ENCODE data around the gene FKBP2. TPM values are rescaled to one million over a fixed set of nuclear protein-coding genes. Genes with fewer than 3 reads are reported as not detected.
A peak's percentile ranks its signal among the peaks of the same experiment; 100 is the strongest.

Gene FKBP2
- total RNA-seq, 1 donor from 2014 or later = 52.8 TPM

DNA sequence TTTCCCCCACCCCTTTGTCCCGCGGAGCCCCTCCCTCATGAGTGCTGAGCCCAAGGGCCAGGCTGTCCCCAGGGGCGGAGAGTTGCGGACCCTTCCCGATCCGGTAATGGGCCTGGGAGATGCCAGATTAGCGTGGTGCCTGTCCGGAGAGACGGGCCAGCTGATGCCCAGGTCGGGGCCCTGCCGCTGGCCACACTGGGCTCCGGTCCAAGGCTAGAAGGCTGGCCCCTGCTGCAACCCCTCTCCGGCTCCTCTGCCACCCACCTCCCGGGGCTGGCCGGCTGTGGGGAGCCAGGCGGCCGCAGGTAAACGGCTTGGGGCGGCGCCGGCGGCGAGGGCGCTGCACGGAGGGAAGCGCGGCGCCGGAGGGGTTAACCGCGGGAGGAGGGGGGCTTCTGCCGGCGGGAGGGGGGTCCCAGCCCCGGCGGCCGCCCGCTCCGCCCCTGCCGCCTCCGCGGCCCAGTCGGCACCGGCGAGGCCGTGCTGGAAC, 50.4 kb downstream of the FKBP2 start, which contains the start of gene KCNK4:
Gene KCNK4 (plus strand): TSS at position 41 of the 490 bp plus-strand sequence. CDS start 1,717 bp downstream, outside the sequence.
- peaks cover 9% of the 10 kb centered on the region for H3K4me1 Mint-ChIP-seq (ENCODE audit: unreplicated experiment)
- H3K9me3 Mint-ChIP-seq = no peaks in the 10 kb centered on the region
- TF ChIP-seq CTCF (conservative IDR thresholded peaks at IDR 0.05) = no peak
- DNase-seq (ENCODE audit: extremely low spot score, unreplicated experiment) = no peak
- peaks cover 10% of the 10 kb centered on the region for H3K36me3 Mint-ChIP-seq
- peak within 1 kb of the TSS; percentile 81 for H3K4me3 Mint-ChIP-seq
- H3K27ac Mint-ChIP-seq = no peak within 1 kb of the TSS
- H3K27me3 Mint-ChIP-seq = peaks cover 63% of the 10 kb centered on the region

DNA sequence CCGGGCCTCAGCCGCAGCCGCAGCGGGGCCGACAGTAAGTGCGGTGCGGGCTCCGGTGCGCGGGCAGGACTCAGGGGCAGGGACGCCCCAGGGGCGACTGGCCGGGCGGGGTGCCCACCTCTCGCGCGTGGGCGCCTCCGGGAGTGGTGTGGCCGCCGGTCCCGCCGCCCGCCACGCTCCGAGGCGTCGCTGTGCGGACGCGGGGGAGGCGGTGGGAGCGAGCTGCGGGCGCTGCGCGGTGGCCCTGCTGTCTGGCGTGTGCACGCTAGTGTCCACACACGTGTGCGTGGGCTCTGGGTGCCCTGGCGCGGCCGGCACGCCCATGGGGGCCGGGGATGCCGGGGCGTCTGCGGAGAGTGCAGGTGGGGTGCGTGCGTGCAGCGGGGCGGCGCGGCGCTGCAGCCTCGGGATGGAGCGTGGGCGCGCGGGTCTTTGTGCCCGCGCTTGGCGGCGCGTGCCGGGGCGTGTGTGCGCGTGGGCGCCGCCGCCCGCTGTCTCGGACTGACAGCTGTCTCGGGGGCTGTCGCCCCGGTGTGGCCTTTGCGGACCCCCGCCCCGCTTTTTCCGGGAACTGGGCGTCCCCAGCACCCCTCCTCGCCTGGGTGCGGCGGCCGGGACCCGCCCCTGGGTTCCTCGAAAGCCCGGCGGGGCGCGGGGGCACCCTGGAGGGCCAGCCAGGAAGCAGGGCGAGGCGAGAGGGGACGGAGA, 51.0 kb downstream of the FKBP2 start:
- no peak for DNase-seq (ENCODE audit: extremely low spot score, unreplicated experiment)
- Mint-ChIP-seq H3K27me3 (peaks cover 69% of the 10 kb centered on the region), H3K9me3 (no peaks in the 10 kb centered on the region), H3K36me3 (peaks cover 10% of the 10 kb centered on the region), H3K27ac (no peak overlapping the region), H3K4me1 (ENCODE audit: unreplicated experiment) (peaks cover 3% of the 10 kb centered on the region), H3K4me3 (no peak overlapping the region)
- no peak for TF ChIP-seq CTCF (conservative IDR thresholded peaks at IDR 0.05)

DNA sequence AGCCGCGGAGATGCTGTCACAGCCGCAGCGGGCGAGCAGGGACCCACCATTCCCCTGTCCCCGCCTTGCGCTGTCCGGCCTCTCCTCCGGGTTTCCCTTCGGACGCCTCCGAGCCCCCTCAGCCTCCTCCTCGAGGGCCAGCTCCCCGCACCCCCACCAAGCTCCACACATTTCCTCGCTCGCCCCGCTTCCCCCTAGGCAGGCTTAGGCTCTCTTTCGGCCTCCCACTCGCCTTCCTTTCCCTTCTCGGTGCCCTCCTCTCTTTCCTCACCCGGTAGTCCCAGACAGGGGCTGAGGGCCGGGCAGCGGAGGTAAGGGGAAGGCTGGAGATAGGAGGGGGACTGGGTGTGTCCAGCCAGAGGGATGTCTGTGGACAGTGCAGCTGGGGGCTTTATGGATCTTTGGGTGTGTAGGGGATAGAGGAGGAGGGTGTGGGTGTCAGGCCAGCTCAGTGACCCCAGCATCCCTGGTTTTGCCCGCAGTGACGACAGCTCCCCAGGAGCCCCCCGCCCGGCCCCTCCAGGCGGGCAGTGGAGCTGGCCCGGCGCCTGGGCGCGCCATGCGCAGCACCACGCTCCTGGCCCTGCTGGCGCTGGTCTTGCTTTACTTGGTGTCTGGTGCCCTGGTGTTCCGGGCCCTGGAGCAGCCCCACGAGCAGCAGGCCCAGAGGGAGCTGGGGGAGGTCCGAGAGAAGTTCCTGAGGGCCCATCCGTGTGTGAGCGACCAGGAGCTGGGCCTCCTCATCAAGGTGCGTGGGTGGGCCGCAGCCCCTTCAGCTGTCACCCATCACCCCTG, 51.8 kb downstream of the FKBP2 start:
- Mint-ChIP-seq H3K4me3 (peak overlapping the region; percentile 54), H3K9me3 (no peaks in the 10 kb centered on the region), H3K27me3 (peaks cover 76% of the 10 kb centered on the region), H3K36me3 (peaks cover 10% of the 10 kb centered on the region), H3K4me1 (ENCODE audit: unreplicated experiment) (no peaks in the 10 kb centered on the region), H3K27ac (no peak overlapping the region)
- no peak for TF ChIP-seq CTCF (conservative IDR thresholded peaks at IDR 0.05)
- DNase-seq (ENCODE audit: extremely low spot score, unreplicated experiment) = no peak

Other genes starting within 250 kb of the FKBP2 start
- gene FLRT1, start 205.2 kb upstream of the FKBP2 start, total RNA-seq (ENCODE audit: low replicate concordance) = 0.26 and 3.0 TPM in 2 replicates
- gene MACROD1, start 75.0 kb upstream of the FKBP2 start, total RNA-seq (ENCODE audit: low replicate concordance) = 21.1 and 22.3 TPM in 2 replicates
- 176 and 206 TPM in 2 replicates for gene STIP1, start 54.9 kb upstream of the FKBP2 start, total RNA-seq (ENCODE audit: low replicate concordance)
- 3.5 and 6.9 TPM in 2 replicates for gene FERMT3, start 34.4 kb upstream of the FKBP2 start, total RNA-seq (ENCODE audit: low replicate concordance)
- 34.2 and 38.9 TPM in 2 replicates for gene TRPT1, start 14.9 kb upstream of the FKBP2 start, total RNA-seq (ENCODE audit: low replicate concordance)
- gene NUDT22, start 14.8 kb upstream of the FKBP2 start, total RNA-seq (ENCODE audit: low replicate concordance) = 47.9 and 49.0 TPM in 2 replicates
- gene DNAJC4, start 10.5 kb upstream of the FKBP2 start, total RNA-seq (ENCODE audit: low replicate concordance) = 48.2 and 50.8 TPM in 2 replicates
- gene VEGFB, start 6.5 kb upstream of the FKBP2 start, total RNA-seq (ENCODE audit: low replicate concordance) = 66.3 and 71.8 TPM in 2 replicates
- 187 and 274 TPM in 2 replicates for gene PPP1R14B, start 5.8 kb downstream of the FKBP2 start, total RNA-seq (ENCODE audit: low replicate concordance)
- 40.7 and 56.2 TPM in 2 replicates for gene PLCB3, start 10.4 kb downstream of the FKBP2 start, total RNA-seq (ENCODE audit: low replicate concordance)
- 39.3 and 48.7 TPM in 2 replicates for gene BAD, start 43.6 kb downstream of the FKBP2 start, total RNA-seq (ENCODE audit: low replicate concordance)
- 43.7 and 47.9 TPM in 2 replicates for gene GPR137, start 44.8 kb downstream of the FKBP2 start, total RNA-seq (ENCODE audit: low replicate concordance)
- 0.19 TPM in 1 of 2 replicates, not detected in the other for gene KCNK4, start 50.2 kb downstream of the FKBP2 start, total RNA-seq (ENCODE audit: low replicate concordance)
- gene CATSPERZ, start 59.3 kb downstream of the FKBP2 start, total RNA-seq (ENCODE audit: low replicate concordance) = not detected in 2 replicates
- 41.7 and 76.0 TPM in 2 replicates for gene ESRRA, start 64.4 kb downstream of the FKBP2 start, total RNA-seq (ENCODE audit: low replicate concordance)
- 160 and 198 TPM in 2 replicates for gene TRMT112, start 76.5 kb downstream of the FKBP2 start, total RNA-seq (ENCODE audit: low replicate concordance)
- 166 and 227 TPM in 2 replicates for gene PRDX5, start 77.0 kb downstream of the FKBP2 start, total RNA-seq (ENCODE audit: low replicate concordance)
- 2.8 and 3.1 TPM in 2 replicates for gene CCDC88B, start 99.1 kb downstream of the FKBP2 start, total RNA-seq (ENCODE audit: low replicate concordance)
- 26.4 and 49.8 TPM in 2 replicates for gene RPS6KA4, start 118.1 kb downstream of the FKBP2 start, total RNA-seq (ENCODE audit: low replicate concordance)